PC-3 (cell line): ENCODE results near the gene SERPINB6. TPM values are rescaled to one million over a fixed set of nuclear protein-coding genes. Genes with fewer than 3 reads are reported as not detected.

Experiments
- ATAC-seq: fragments of 200-7000 bp; cut with Tn5 transposase; 2 replicates; pipeline ENCODE4 v1.9.1; 2020; ENCODE audit warnings: mild to moderate bottlenecking, moderate library complexity
- BruUV-seq: library from RNA; stranded (reverse); fragments of 400-500 nt; replicated peaks from 2 replicates; lab custom pipeline; 2021; lab: Mats Ljungman, UMichigan
- CTCF ChIA-PET: fragments of 300-600 bp; sonication (Branson Sonifier 250); formaldehyde crosslinking; loops from one replicate; lab custom pipeline; 2022; ENCODE audit warnings: antibody characterized with exemption; lab: Charles Lee
- POLR2A ChIA-PET: fragments of 300-600 bp; sonication (Branson Sonifier 250); formaldehyde crosslinking; loops from one replicate; lab custom pipeline; 2022; ENCODE audit warnings: antibody characterized with exemption; ENCODE audit not compliant: unreplicated experiment; lab: Charles Lee
- DNase-seq: peaks from one replicate; pipeline ENCODE4 v3.0.0-alpha.2; 2015
- H2AFZ ChIP-seq: fragments of 300-600 bp; sonication (generic); 2 replicates; pipeline ENCODE4 v1.6.0; 2016; ENCODE audit warnings: antibody characterized with exemption, low read length
- H3F3A ChIP-seq: fragments of 300-600 bp; sonication (generic); one replicate; pipeline ENCODE4 v1.6.0; 2017; ENCODE audit warnings: antibody characterized with exemption, low read length, control low read depth, mild to moderate bottlenecking; ENCODE audit not compliant: unreplicated experiment
- H3K27ac ChIP-seq: fragments of 300-600 bp; sonication (generic); 2 replicates; pipeline ENCODE4 v1.5.1; 2016; ENCODE audit warnings: mild to moderate bottlenecking, low read length
- H3K27me3 ChIP-seq: fragments of 300-600 bp; sonication (generic); 2 replicates; pipeline ENCODE4 v1.6.1; 2016; ENCODE audit warnings: low read length, mixed read lengths
- H3K36me3 ChIP-seq: fragments of 300-600 bp; sonication (generic); 2 replicates; pipeline ENCODE4 v1.6.1; 2016; ENCODE audit warnings: low read depth, mixed run types, low read length, mixed read lengths
- H3K4me1 ChIP-seq: fragments of 300-600 bp; sonication (generic); 2 replicates; pipeline ENCODE4 v1.5.1; 2016; ENCODE audit warnings: low read length; ENCODE audit not compliant: insufficient read depth
- H3K4me2 ChIP-seq: fragments of 300-600 bp; sonication (generic); 2 replicates; pipeline ENCODE4 v1.6.0; 2016; ENCODE audit warnings: low read length
- H3K4me3 ChIP-seq: fragments of 300-600 bp; sonication (generic); 2 replicates; pipeline ENCODE4 v1.5.1; 2016; ENCODE audit warnings: mild to moderate bottlenecking, low read length, mixed read lengths
- H3K79me2 ChIP-seq: fragments of 300-600 bp; sonication (generic); 2 replicates; pipeline ENCODE4 v1.6.1; 2017; ENCODE audit warnings: low read length, mixed read lengths
- H3K9ac ChIP-seq: fragments of 300-600 bp; sonication (generic); 2 replicates; pipeline ENCODE4 v1.6.0; 2016; ENCODE audit warnings: mild to moderate bottlenecking, low read length
- H3K9me2 ChIP-seq: fragments of 300-600 bp; sonication (generic); replicated peaks from 2 replicates; pipeline ENCODE4 v1.6.1; 2016; ENCODE audit warnings: mixed run types, low read length, mixed read lengths
- H3K9me3 ChIP-seq: fragments of 300-600 bp; sonication (generic); 2 replicates; pipeline ENCODE4 v1.6.1; 2016; ENCODE audit warnings: low read length, mixed read lengths
- H4K20me1 ChIP-seq: fragments of 300-600 bp; sonication (generic); 2 replicates; pipeline ENCODE4 v1.6.1; 2016; ENCODE audit warnings: low read length, mixed read lengths
- EZH2 ChIP-seq: fragments of 300-600 bp; sonication (generic); IDR thresholded peaks from one replicate; pipeline ENCODE4 v1.6.1; 2017; ENCODE audit warnings: antibody characterized with exemption, mild to moderate bottlenecking, low read length; ENCODE audit not compliant: unreplicated experiment
- EZH2phosphoT487 ChIP-seq: fragments of 300-600 bp; sonication (generic); IDR thresholded peaks from 2 replicates; pipeline ENCODE4 v1.6.1; 2018; ENCODE audit warnings: mild to moderate bottlenecking, antibody characterized with exemption, low read length, borderline replicate concordance
- intact Hi-C: fragments of 100-400 bp; cut with micrococcal nuclease; formaldehyde crosslinking; loops from 2 replicates; pipeline ENCODE4 v1.9.0; 2023
- total RNA-seq: library from RNA; depleted of rRNA; stranded (reverse); fragments of >200 nt; gene quantifications from 2 replicates; pipeline ENCODE4 v1.2.3, GENCODE V29; 2014
- TF ChIP-seq, protein P1 (sequence below): fragments of 300-600 bp; sonication (generic); conservative IDR thresholded peaks from 2 replicates; pipeline ENCODE4 v1.5.1; 2017; ENCODE audit warnings: antibody characterized with exemption, low read depth, mild to moderate bottlenecking, low read length

SERPINB6 gene
- total RNA-seq, 1 experiment from 2014 or later, result 119 TPM

- CTCF ChIA-PET, result no interaction called here
- no peak overlapping the region for H3K27ac ChIP-seq
- intact Hi-C loops, result loop anchor here (10.0 kb wide), 1 partner anchor 45 kb away; no protein-coding TSS in a partner anchor
- ATAC-seq (no peak), DNase-seq (no peak)
- no peak overlapping the region for H3K4me3 ChIP-seq
- H3K4me1 ChIP-seq, result no peaks in the 10 kb centered on the region
- TF ChIP-seq EZH2, result no peak
- TF ChIP-seq, protein P1, sequence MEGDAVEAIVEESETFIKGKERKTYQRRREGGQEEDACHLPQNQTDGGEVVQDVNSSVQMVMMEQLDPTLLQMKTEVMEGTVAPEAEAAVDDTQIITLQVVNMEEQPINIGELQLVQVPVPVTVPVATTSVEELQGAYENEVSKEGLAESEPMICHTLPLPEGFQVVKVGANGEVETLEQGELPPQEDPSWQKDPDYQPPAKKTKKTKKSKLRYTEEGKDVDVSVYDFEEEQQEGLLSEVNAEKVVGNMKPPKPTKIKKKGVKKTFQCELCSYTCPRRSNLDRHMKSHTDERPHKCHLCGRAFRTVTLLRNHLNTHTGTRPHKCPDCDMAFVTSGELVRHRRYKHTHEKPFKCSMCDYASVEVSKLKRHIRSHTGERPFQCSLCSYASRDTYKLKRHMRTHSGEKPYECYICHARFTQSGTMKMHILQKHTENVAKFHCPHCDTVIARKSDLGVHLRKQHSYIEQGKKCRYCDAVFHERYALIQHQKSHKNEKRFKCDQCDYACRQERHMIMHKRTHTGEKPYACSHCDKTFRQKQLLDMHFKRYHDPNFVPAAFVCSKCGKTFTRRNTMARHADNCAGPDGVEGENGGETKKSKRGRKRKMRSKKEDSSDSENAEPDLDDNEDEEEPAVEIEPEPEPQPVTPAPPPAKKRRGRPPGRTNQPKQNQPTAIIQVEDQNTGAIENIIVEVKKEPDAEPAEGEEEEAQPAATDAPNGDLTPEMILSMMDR, result no peak
- TF ChIP-seq EZH2phosphoT487, result no peak
- H3K4me2 ChIP-seq, result no peak overlapping the region
- no peaks in the 10 kb centered on the region for H3K9me2 ChIP-seq
- no peaks in the 10 kb centered on the region for H3K36me3 ChIP-seq
- H3K9me3 ChIP-seq, result no peaks in the 10 kb centered on the region
- no peaks in the 10 kb centered on the region for H3K79me2 ChIP-seq
- H3F3A ChIP-seq, result no peaks in the 10 kb centered on the region
- H3K27me3 ChIP-seq, result no peaks in the 10 kb centered on the region
- no peak overlapping the region for H2AFZ ChIP-seq
- H3K9ac ChIP-seq, result no peak overlapping the region
- BruUV-seq, result no TSS peak
- H4K20me1 ChIP-seq, result no peaks in the 10 kb centered on the region
- POLR2A ChIA-PET, result no interaction called here
These were observed 31.9 kb downstream of the SERPINB6 start for GRCh38 chr6:2939315-2940009.

GRCh38 chr6:2938632-2939083 lies 32.7 kb downstream of the SERPINB6 start:
- Histone ChIP-seq H3K4me2 (no peak overlapping the region), H3K27me3 (no peaks in the 10 kb centered on the region), H3K9ac (no peak overlapping the region), H3K9me3 (no peaks in the 10 kb centered on the region), H3K79me2 (no peaks in the 10 kb centered on the region), H3K9me2 (no peaks in the 10 kb centered on the region), H3K4me1 (no peaks in the 10 kb centered on the region), H3F3A (no peaks in the 10 kb centered on the region), H2AFZ (no peak overlapping the region), H3K27ac (no peak overlapping the region), H3K4me3 (no peak overlapping the region), H4K20me1 (no peaks in the 10 kb centered on the region), H3K36me3 (no peaks in the 10 kb centered on the region)
- no TSS peak for BruUV-seq
- peak; percentile 62 for ATAC-seq
- TF ChIP-seq, protein P1, result peak; percentile 80
- TF ChIP-seq EZH2, result no peak
- intact Hi-C loops, result loop anchor here (10.0 kb wide), 1 partner anchor 46 kb away; no protein-coding TSS in a partner anchor
- DNase-seq, result peak; percentile 78
- ChIA-PET POLR2A (no interaction called here), CTCF (no interaction called here)
